ENCODE results near the gene CD164L2. TPM values are rescaled to one million over a fixed set of nuclear protein-coding genes. Genes with fewer than 3 reads are reported as not detected.
"Not testable (repeated sequence)": the region's sequence is repeated elsewhere in the genome, so short reads cannot be mapped to it uniquely, and the experiment has no call there.

CD164L2 gene
- not detected for total RNA-seq
- polyA plus RNA-seq = not detected
- long read RNA-seq, donor 1 = 0 reads
- long read RNA-seq, donor 2 = 0 reads

DNA sequence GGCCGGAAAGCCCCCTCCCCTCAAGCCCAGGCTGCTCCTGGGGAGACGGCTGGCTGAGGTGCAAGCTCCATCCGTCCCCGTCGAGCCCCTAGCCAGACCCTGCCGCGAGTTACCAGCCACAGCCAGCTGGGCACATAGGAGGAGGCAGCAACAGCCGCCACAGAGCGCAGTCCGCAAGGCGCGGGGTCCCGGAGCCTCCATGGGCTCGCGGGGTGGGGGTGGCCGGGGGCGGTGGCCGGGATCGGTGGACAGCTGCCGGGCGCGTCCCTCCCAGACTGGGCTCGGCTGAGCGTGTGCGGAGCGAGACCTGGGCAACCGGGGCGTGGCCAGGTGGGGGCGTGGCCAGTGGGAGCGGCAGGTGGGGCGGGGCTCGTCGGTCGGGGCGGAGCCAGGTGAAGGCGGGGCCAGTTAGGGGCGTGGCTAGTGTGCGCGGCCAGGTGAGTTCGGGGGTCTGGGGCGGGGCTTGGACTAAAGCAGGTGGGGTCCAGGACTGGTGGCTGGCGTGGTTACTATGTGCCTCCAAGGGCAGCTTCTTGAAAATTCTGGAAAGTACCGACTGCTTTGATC lies at the start of gene CD164L2:
TSS of gene CD164L2 (minus strand) at position 295 of the 567 bp plus-strand sequence. CDS start at position 201, 94 bp downstream.
- DNase-seq = no peak
- ATAC-seq = peak in 1 of 4 donors; percentile 41
- intact Hi-C loops (cut with DNase I) = loop anchor here in 1 of 2 donors (10.0 kb wide), 1 partner anchor 278 kb away; no protein-coding TSS in a partner anchor

DNA sequence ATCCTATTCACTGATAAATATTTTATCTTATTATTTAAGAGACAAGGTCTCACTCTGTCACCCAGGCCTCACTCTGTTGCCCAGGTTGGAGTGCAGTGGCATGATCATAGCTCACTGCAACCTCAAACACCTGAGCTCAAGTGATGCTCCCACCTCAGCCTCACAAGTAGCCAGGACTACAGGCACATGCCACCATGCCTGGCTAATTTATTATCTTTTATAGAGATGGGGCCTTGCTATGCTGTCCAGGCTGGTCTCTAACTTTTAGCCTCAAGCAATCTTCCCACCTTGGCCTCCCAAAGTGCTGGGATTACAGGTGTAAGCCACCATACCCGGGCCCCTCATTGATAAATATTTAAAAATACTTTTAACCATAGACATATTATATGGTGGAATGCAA lies 49.6 kb upstream of the CD164L2 start:
- H3K9me3 ChIP-seq; H3K27me3 ChIP-seq (ENCODE audit: insufficient read depth in 3 of 3, low read length in 2 of 3); H3K27ac ChIP-seq; DNase-seq; H3K36me3 ChIP-seq (ENCODE audit: insufficient read depth in 1 of 2, low read depth in 1 of 2); intact Hi-C loops (cut with DNase I); H3K4me3 ChIP-seq; ATAC-seq: not testable (repeated sequence)
- peaks cover 89% of the 10 kb centered on the region for H3K4me1 ChIP-seq
- WGBS, 3 donors = 76 to 88% (median 84%) methylated on average over 1 of the region's 1 CpG

More for the DNA sequence above, at the start of gene CD164L2:
- H3K27ac ChIP-seq = no peak within 1 kb of the TSS
- H3K9me3 ChIP-seq = no peaks in the 10 kb centered on the region
- 20 to 22% (median 21%) methylated on average over 36 to 43 of the region's 43 CpGs for WGBS, 3 donors
- no peaks in the 10 kb centered on the region for H3K36me3 ChIP-seq (ENCODE audit: insufficient read depth in 1 of 2, low read depth in 1 of 2)
- H3K4me3 ChIP-seq = no peak within 1 kb of the TSS
- TF ChIP-seq, protein P1, sequence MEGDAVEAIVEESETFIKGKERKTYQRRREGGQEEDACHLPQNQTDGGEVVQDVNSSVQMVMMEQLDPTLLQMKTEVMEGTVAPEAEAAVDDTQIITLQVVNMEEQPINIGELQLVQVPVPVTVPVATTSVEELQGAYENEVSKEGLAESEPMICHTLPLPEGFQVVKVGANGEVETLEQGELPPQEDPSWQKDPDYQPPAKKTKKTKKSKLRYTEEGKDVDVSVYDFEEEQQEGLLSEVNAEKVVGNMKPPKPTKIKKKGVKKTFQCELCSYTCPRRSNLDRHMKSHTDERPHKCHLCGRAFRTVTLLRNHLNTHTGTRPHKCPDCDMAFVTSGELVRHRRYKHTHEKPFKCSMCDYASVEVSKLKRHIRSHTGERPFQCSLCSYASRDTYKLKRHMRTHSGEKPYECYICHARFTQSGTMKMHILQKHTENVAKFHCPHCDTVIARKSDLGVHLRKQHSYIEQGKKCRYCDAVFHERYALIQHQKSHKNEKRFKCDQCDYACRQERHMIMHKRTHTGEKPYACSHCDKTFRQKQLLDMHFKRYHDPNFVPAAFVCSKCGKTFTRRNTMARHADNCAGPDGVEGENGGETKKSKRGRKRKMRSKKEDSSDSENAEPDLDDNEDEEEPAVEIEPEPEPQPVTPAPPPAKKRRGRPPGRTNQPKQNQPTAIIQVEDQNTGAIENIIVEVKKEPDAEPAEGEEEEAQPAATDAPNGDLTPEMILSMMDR (IDR thresholded peaks at IDR 0.05) = no peak
- no peaks in the 10 kb centered on the region for H3K27me3 ChIP-seq (ENCODE audit: insufficient read depth in 3 of 3, low read length in 2 of 3)
- H3K4me1 ChIP-seq = peaks cover 8% of the 10 kb centered on the region

DNA sequence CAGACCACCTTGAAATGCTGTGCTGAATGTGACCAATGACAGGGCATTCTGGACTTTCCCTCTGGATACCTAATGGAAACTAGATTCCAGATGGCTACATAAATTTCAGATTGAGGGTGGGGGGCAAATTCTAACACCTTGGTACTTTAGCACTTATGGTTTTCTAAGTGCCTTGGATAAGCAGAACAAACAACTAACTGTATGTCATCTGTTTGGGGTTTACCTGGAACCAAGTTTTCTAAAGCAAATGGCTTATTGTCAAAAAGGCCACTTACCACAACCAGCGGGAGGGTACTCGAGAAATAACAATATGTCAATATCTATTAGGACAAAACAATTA lies 48.4 kb upstream of the CD164L2 start:
- peak overlapping the region; percentile 79 for H3K27ac ChIP-seq
- peaks cover 0 to 14% of the 10 kb centered on the region in 2 donors for H3K36me3 ChIP-seq (ENCODE audit: insufficient read depth in 1 of 2, low read depth in 1 of 2)
- 89 to 96% (median 93%) methylated on average over 2 of the region's 2 CpGs for WGBS, 3 donors
- H3K4me1 ChIP-seq = peaks cover 88% of the 10 kb centered on the region
- no peaks in the 10 kb centered on the region for H3K9me3 ChIP-seq
- TF ChIP-seq, protein P1 (IDR thresholded peaks at IDR 0.05) = no peak
- ATAC-seq = no peak
- no peaks in the 10 kb centered on the region for H3K27me3 ChIP-seq (ENCODE audit: insufficient read depth in 3 of 3, low read length in 2 of 3)
- H3K4me3 ChIP-seq = no peak overlapping the region
- intact Hi-C loops (cut with DNase I) = no loop called here
- DNase-seq = no peak

DNA sequence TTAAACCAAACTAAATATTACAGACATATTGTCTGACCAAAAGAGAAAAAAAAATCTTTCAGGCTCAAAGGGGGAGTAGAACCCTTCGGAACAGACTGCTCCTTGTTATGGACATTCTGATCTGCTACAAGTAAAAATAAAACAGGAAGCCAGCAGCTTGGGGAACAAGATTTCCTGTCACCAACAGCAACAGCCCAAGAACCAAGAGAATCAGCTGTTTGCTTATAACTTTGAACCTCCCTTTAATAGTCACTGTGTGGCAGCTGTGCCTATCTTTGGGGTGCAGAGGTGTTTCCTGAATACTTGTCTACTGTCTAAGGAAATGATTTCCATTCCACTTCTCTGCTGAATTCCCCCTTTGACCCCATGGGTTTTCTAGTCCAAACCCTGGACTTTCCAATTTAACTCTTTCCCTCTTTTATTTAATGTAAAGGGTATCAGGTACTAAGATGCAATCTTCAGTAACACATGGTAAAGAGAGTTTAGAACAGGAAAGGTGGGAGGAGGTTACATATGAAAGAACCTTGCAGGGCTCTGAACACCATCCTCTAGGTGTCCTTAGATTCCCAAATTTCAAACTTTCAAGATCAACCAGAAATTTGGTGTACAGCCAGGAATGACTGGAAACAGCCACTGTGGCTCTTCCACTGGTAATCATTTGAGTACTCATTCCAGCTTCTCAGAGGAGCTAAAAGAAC lies 47.9 kb upstream of the CD164L2 start:
- Histone ChIP-seq H3K27ac (peak overlapping the region; percentile 79), H3K36me3 (ENCODE audit: insufficient read depth in 1 of 2, low read depth in 1 of 2) (peaks cover 0 to 19% of the 10 kb centered on the region in 2 donors), H3K4me3 (no peak overlapping the region), H3K4me1 (peaks cover 83% of the 10 kb centered on the region), H3K9me3 (no peaks in the 10 kb centered on the region), H3K27me3 (ENCODE audit: insufficient read depth in 3 of 3, low read length in 2 of 3) (no peaks in the 10 kb centered on the region)
- intact Hi-C loops (cut with DNase I) = no loop called here
- DNase-seq = no peak
- 9 to 50% (median 37%) methylated on average over 1 of the region's 1 CpG for WGBS, 3 donors
- ATAC-seq = peak in 1 of 4 donors; percentile 35
- TF ChIP-seq, protein P1 (IDR thresholded peaks at IDR 0.05) = no peak

DNA sequence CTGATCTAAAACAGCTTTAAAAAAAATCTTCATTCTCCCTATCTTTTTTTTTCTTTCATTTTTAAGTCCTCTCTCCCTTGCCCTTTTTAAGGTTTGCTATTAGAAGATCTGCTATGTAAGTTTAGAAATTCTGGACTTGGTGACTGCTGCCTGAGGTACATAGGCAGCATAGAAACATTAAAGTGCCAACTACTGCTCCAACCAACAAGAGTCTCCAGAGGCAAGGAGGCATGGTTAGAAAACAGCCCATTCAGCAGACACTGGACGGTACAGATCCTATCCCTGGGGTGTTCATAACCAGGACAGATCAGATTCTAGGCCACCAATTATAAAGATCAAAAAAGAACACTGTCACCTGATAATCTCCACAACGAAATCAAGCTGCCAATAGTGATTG lies 45.9 kb upstream of the CD164L2 start:
- WGBS, 3 donors = 2 to 30% (median 8%) methylated on average over 2 of the region's 2 CpGs
- DNase-seq = no peak
- TF ChIP-seq, protein P1 (IDR thresholded peaks at IDR 0.05) = no peak
- Histone ChIP-seq H3K27ac (peak overlapping the region; percentile 79), H3K4me3 (peak overlapping the region; percentile 35), H3K9me3 (no peaks in the 10 kb centered on the region), H3K36me3 (ENCODE audit: insufficient read depth in 1 of 2, low read depth in 1 of 2) (peaks cover 0 to 22% of the 10 kb centered on the region in 2 donors), H3K27me3 (ENCODE audit: insufficient read depth in 3 of 3, low read length in 2 of 3) (no peaks in the 10 kb centered on the region), H3K4me1 (peaks cover 77% of the 10 kb centered on the region)
- intact Hi-C loops (cut with DNase I) = loop anchor here in 1 of 2 donors (5.0 kb wide), 1 partner anchor 53 kb away; no protein-coding TSS in a partner anchor
- peak; percentile 28 to 60 (median 48) for ATAC-seq

Measured in psoas muscle (tissue), 8 donors.